B cell (primary cell): Measurements from ENCODE around the gene CA7. TPM values are rescaled to one million over a fixed set of nuclear protein-coding genes. Genes with fewer than 3 reads are reported as not detected.

Source experiments
- ATAC-seq: fragments of 200-7000 bp; cut with Tn5 transposase; one replicate; pipeline ENCODE4 v1.10.0; 2021; ENCODE audit warnings: low read depth, mild to moderate bottlenecking, moderate number of reproducible peaks, moderate library complexity
- CTCF ChIA-PET: fragments of 350-600 bp; sonication (Branson Sonifier 250); formaldehyde crosslinking; loops from one replicate; lab custom pipeline; 2021; ENCODE audit warnings: antibody characterized with exemption, inconsistent platforms; lab: Charles Lee
- POLR2A ChIA-PET: fragments of 350-600 bp; sonication (Branson Sonifier 250); formaldehyde crosslinking; loops from one replicate; lab custom pipeline; 2021; ENCODE audit warnings: antibody characterized with exemption; lab: Charles Lee
- DNase-seq: peaks from one replicate; pipeline ENCODE4 v3.0.0; 2013
- H2AFZ ChIP-seq: 2 replicates; pipeline ENCODE4 v1.6.1; 2012; ENCODE audit warnings: mild to moderate bottlenecking, low read depth, low read length; ENCODE audit not compliant: insufficient read depth, poor library complexity, severe bottlenecking
- H3K27ac ChIP-seq, 2 donors: 1 replicate in 1 of 2; 2 replicates in 1 of 2; pipeline ENCODE4 v1.5.1; 2012 to 2013; ENCODE audit warnings: low read length in 2 of 2, mild to moderate bottlenecking in 2 of 2, moderate library complexity in 1 of 2
- H3K27me3 ChIP-seq, 4 experiments: fragments of 200-600 bp in 1 of 4; sonication (generic) in 1 of 4; replicated peaks in 1 of 4; 1 replicate in 2 of 4; 2 replicates in 2 of 4; pipeline versions ENCODE4 v1.6.1 to v1.7.0; 2013 to 2016; ENCODE audit warnings: low read length in 3 of 4, mild to moderate bottlenecking in 2 of 4, mixed read lengths in 1 of 4, moderate library complexity in 1 of 4; ENCODE audit not compliant: insufficient read depth in 4 of 4, control insufficient read depth in 3 of 4; ENCODE audit errors: control extremely low read depth in 1 of 4
- H3K36me3 ChIP-seq, 2 experiments: replicated peaks in 1 of 2; 1 replicate in 1 of 2; 2 replicates in 1 of 2; pipeline versions ENCODE4 v1.6.1 to v1.7.1; 2013; ENCODE audit warnings: low read length in 1 of 2; ENCODE audit not compliant: insufficient read depth in 2 of 2, control insufficient read depth in 1 of 2; ENCODE audit errors: control extremely low read depth in 1 of 2, extremely low read depth in 1 of 2
- H3K4me1 ChIP-seq, 2 donors: fragments of 200-600 bp in 1 of 2; sonication (generic) in 1 of 2; 1 replicate in 1 of 2; 2 replicates in 1 of 2; pipeline versions ENCODE4 v1.5.1 to v1.6.1; 2013 to 2017; ENCODE audit warnings: low read length in 2 of 2; ENCODE audit not compliant: control insufficient read depth in 2 of 2, insufficient read depth in 2 of 2
- H3K4me2 ChIP-seq: replicated peaks from 2 replicates; pipeline ENCODE3; 2012; ENCODE audit warnings: mild to moderate bottlenecking, low read depth, low read length; ENCODE audit not compliant: poor library complexity, severe bottlenecking
- H3K4me3 ChIP-seq, 5 experiments: fragments of 200-600 bp in 1 of 5; sonication (generic) in 1 of 5; 1 replicate in 3 of 5; 2 replicates in 2 of 5; pipeline versions ENCODE4 v1.5.1 to v1.7.0; 2011 to 2016; ENCODE audit warnings: low read length in 4 of 5, mild to moderate bottlenecking in 4 of 5, low read depth in 2 of 5, control low read depth in 1 of 5, moderate library complexity in 1 of 5; ENCODE audit not compliant: insufficient read depth in 1 of 5; ENCODE audit errors: control extremely low read depth in 1 of 5, extremely low read depth in 1 of 5
- H3K79me2 ChIP-seq: fragments of 200-600 bp; sonication (generic); one replicate; pipeline ENCODE4 v1.6.0; 2016; ENCODE audit warnings: low read length; ENCODE audit not compliant: control insufficient read depth, insufficient read depth
- H3K9ac ChIP-seq: fragments of 200-600 bp; sonication (generic); 2 replicates; pipeline ENCODE4 v1.6.1; 2017; ENCODE audit warnings: mild to moderate bottlenecking, low read length, moderate library complexity
- H3K9me3 ChIP-seq, 3 donors: one replicate each; pipeline versions ENCODE4 v1.6.1 to v1.7.1; 2013; ENCODE audit warnings: low read length in 2 of 3; ENCODE audit not compliant: control insufficient read depth in 2 of 3, insufficient read depth in 1 of 3; ENCODE audit errors: control extremely low read depth in 1 of 3
- H4K20me1 ChIP-seq: 2 replicates; pipeline ENCODE4 v1.6.0; 2012; ENCODE audit warnings: mild to moderate bottlenecking, low read length; ENCODE audit not compliant: insufficient read depth, control insufficient read depth, poor library complexity, severe bottlenecking
- H3K27ac Mint-ChIP-seq: one replicate; pipeline ENCODE4 v1.8.0; 2021; ENCODE audit warnings: mixed read lengths
- H3K27me3 Mint-ChIP-seq: one replicate; pipeline ENCODE4 v1.8.0; 2021; ENCODE audit warnings: mixed read lengths
- H3K4me1 Mint-ChIP-seq: one replicate; pipeline ENCODE4 v1.8.0; 2021; ENCODE audit warnings: mixed read lengths
- H3K4me3 Mint-ChIP-seq: one replicate; pipeline ENCODE4 v1.8.0; 2021; ENCODE audit warnings: mixed read lengths
- H3K9me3 Mint-ChIP-seq: one replicate; pipeline ENCODE4 v1.8.0; 2022; ENCODE audit warnings: mixed read lengths; ENCODE audit not compliant: insufficient read depth
- CTCF ChIP-seq: fragments of 200-600 bp; IDR thresholded peaks from one replicate; pipeline ENCODE4 v1.8.0; 2022; ENCODE audit warnings: antibody characterized with exemption, mild to moderate bottlenecking
- EZH2 ChIP-seq: IDR thresholded peaks from 2 replicates; pipeline ENCODE4 v1.6.1; 2012; ENCODE audit warnings: borderline replicate concordance, low read depth, mild to moderate bottlenecking, moderate library complexity, low read length; ENCODE audit not compliant: insufficient read depth, poor library complexity, severe bottlenecking
- WGBS: methylation state at CpG from one replicate; pipeline ENCODE4 v1.1.5; 2013; ENCODE audit warnings: missing lambda C conversion rate; ENCODE audit not compliant: insufficient coverage; 5-methylcytosine and 5-hydroxymethylcytosine counted together
- intact Hi-C: fragments of 100-400 bp; cut with micrococcal nuclease; formaldehyde crosslinking; loops from one replicate; pipeline ENCODE4 v1.10.0; 2022
- polyA plus RNA-seq: library from polyadenylated mRNA; depleted of rRNA; stranded (reverse); fragments of >200 nt; gene quantifications from 2 replicates; pipeline ENCODE4 v1.2.3, GENCODE V29; 2012
- total RNA-seq, 2 donors: library from RNA; stranded (reverse); fragments of 120-200 nt in 1 of 2; gene quantifications; 1 replicate in 1 of 2; 2 replicates in 1 of 2; pipeline versions ENCODE4 v1.2.3 to v1.2.4, GENCODE V29; 2013 to 2022

CA7 gene
- total and polyA plus RNA-seq, 2 donors (not counting 1 experiment from before 2014, with no cell fraction given): not detected

- TF ChIP-seq CTCF: peak; percentile 99
- TF ChIP-seq EZH2: no peak
- H3K27ac ChIP-seq: peak within 1 kb of the TSS in 1 of 2 donors; percentile 76
- ATAC-seq (peak; percentile 98), DNase-seq (peak; percentile 95)
- peaks cover 31% of the 10 kb centered on the region for H3K79me2 ChIP-seq
- peaks cover 5 to 14% of the 10 kb centered on the region in 2 experiments for H3K36me3 ChIP-seq
- CTCF ChIA-PET: interaction anchor here (0.6 to 4.0 kb wide), 20 partner anchors 10 to 424 kb away, joined by 3 to 58 read pairs (median 4); partner anchors contain the start of genes CA7, CKLF, DYNC1LI2 and PDP2
- under 1% methylated on average over 82 of the region's 84 CpGs for WGBS
- H2AFZ ChIP-seq: peak within 1 kb of the TSS; percentile 85
- POLR2A ChIA-PET: interaction anchor here (1.1 kb wide), 1 partner anchor 42 kb away, joined by 3 read pairs; no protein-coding TSS in a partner anchor
- peak within 1 kb of the TSS; percentile 77 for H3K4me3 Mint-ChIP-seq
- H4K20me1 ChIP-seq: peaks cover 23% of the 10 kb centered on the region
- peaks cover 0 to 3% (median 0%) of the 10 kb centered on the region in 4 experiments for H3K27me3 ChIP-seq
- peak within 1 kb of the TSS; percentile 67 for H3K27ac Mint-ChIP-seq
- H3K9ac ChIP-seq: peak within 1 kb of the TSS; percentile 82
- peak within 1 kb of the TSS; percentile 57 to 87 (median 79) for H3K4me3 ChIP-seq
- H3K4me2 ChIP-seq: peak within 1 kb of the TSS; percentile 87
- no peaks in the 10 kb centered on the region for H3K9me3 ChIP-seq
- peaks cover 5% of the 10 kb centered on the region for H3K27me3 Mint-ChIP-seq
- intact Hi-C loops: loop anchor here (2.0 kb wide), 3 partner anchors 42 to 80 kb away; partner anchors contain the start of genes DYNC1LI2 and PDP2
- H3K4me1 ChIP-seq: peaks cover 10 to 22% of the 10 kb centered on the region in 2 donors
- peaks cover 25% of the 10 kb centered on the region for H3K4me1 Mint-ChIP-seq
- H3K9me3 Mint-ChIP-seq: no peaks in the 10 kb centered on the region
These were observed 13.5 kb upstream of the CA7 start, which contains the start of gene NAE1 for GRCh38 chr16:66830422-66831404. Gene NAE1 (minus strand): TSS chr16:66830976. CDS start chr16:66830899, 77 bp downstream.
